ENCODE results near the gene LAPTM4A. TPM values are rescaled to one million over a fixed set of nuclear protein-coding genes. Genes with fewer than 3 reads are reported as not detected.

Gene LAPTM4A
- total and polyA plus RNA-seq, 2 of the 4 experiments (the other 2 are of a cell fraction) = 97.7 to 401 TPM

GRCh38 chr2:20040489-20041172, 10.8 kb downstream of the LAPTM4A start:
- H3K27ac ChIP-seq (ENCODE audit: insufficient read depth, low read length) = no peak overlapping the region

More at GRCh38 chr2:20040489-20041172, 10.8 kb downstream of the LAPTM4A start:
- no peak overlapping the region for H3K4me2 ChIP-seq (ENCODE audit: low read depth, low read length)
- no peak overlapping the region for H3K18ac ChIP-seq (ENCODE audit: low read depth, low read length)
- no peak overlapping the region for H3K56ac ChIP-seq (ENCODE audit: extremely low read depth, insufficient read depth, low read length)
- H2BK120ac ChIP-seq (ENCODE audit: low read depth, low read length) = no peak overlapping the region
- H3K27me3 ChIP-seq (ENCODE audit: control insufficient read depth, insufficient read depth, low read length) = no peaks in the 10 kb centered on the region
- WGBS, 2 experiments (ENCODE audit: extremely low coverage in 2 of 2, insufficient read length in 1 of 2) = no CpG with 5 or more reads among the region's 8 CpGs
- in situ Hi-C loops (cut with MboI; ENCODE audit: low sequenced_read_pairs) (no loop called here), intact Hi-C loops (cut with micrococcal nuclease) (no loop called here), dilution Hi-C loops (cut with HindIII; ENCODE audit: low sequenced_read_pairs, unreplicated experiment) (no loop called here)
- H3K4me1 ChIP-seq (ENCODE audit: control insufficient read depth, insufficient read depth, low read length) = peaks cover 3% of the 10 kb centered on the region
- BruUV-seq (replicated peaks) = no TSS peak
- no peak overlapping the region for H4K8ac ChIP-seq (ENCODE audit: low read depth in 2 of 2, low read length in 2 of 2)
- H2AK5ac ChIP-seq (ENCODE audit: low read depth, low read length) = no peak overlapping the region
- ChIA-PET CTCF (no interaction called here), POLR2A (ENCODE audit: unreplicated experiment) (no interaction called here)
- no peak overlapping the region for H2BK15ac ChIP-seq (ENCODE audit: low read depth, low read length)
- no peak overlapping the region for H2BK20ac ChIP-seq (ENCODE audit: low read depth, low read length)
- H3K4me3 ChIP-seq (ENCODE audit: insufficient read depth, low read depth, low read length) = no peak overlapping the region
- no peak overlapping the region for H3K23ac ChIP-seq (ENCODE audit: low read depth, low read length)
- no peak overlapping the region for H2AK9ac ChIP-seq (replicated peaks; ENCODE audit: low read depth, low read length, poor library complexity)
- no peak overlapping the region for H4K5ac ChIP-seq (ENCODE audit: low read depth, low read length)
- H3K9me3 ChIP-seq (ENCODE audit: control insufficient read depth, insufficient read depth, low read length) = no peaks in the 10 kb centered on the region
- no peak overlapping the region for H3K4ac ChIP-seq (ENCODE audit: low read depth, low read length)
- peaks cover 72% of the 10 kb centered on the region for H4K20me1 ChIP-seq (ENCODE audit: insufficient read depth, low read length)
- no peak for TF ChIP-seq CEBPB (IDR thresholded peaks at IDR 0.05; ENCODE audit: low read depth, low read length)
- TF ChIP-seq CTCF (conservative IDR thresholded peaks at IDR 0.05; ENCODE audit: low read depth, low read length) = no peak
- no peak; the same call in 1 of the 2 replicates for TF ChIP-seq BHLHE40 (IDR thresholded peaks at IDR 0.05; ENCODE audit: low read depth, low read length)
- no peak for TF ChIP-seq MAZ (IDR thresholded peaks at IDR 0.05; ENCODE audit: borderline replicate concordance, low read depth, low read length)
- no peak for TF ChIP-seq POLR2A (IDR thresholded peaks at IDR 0.05; ENCODE audit: low read depth, low read length)
- peak; percentile 88 for TF ChIP-seq MAFK (IDR thresholded peaks at IDR 0.05; ENCODE audit: low read depth, low read length)
- TF ChIP-seq CHD1 (IDR thresholded peaks at IDR 0.05; ENCODE audit: low read depth, low read length) = no peak
- TF ChIP-seq RFX5 (IDR thresholded peaks at IDR 0.05; ENCODE audit: low read depth, low read length) = no peak
- peak; percentile 67; the same call in 1 of the 2 replicates for TF ChIP-seq FOS (IDR thresholded peaks at IDR 0.05; ENCODE audit: low read depth, low read length)
- no peak for TF ChIP-seq RAD21 (IDR thresholded peaks at IDR 0.05; ENCODE audit: low read length)
- 0 out of 2 replicates have a peak, but pooled peaks have one; percentile 21 for TF ChIP-seq NFE2L2 (IDR thresholded peaks at IDR 0.05; ENCODE audit: low read depth, low read length)
- TF ChIP-seq USF2 (IDR thresholded peaks at IDR 0.05; ENCODE audit: low read depth, low read length) = no peak
- TF ChIP-seq SMC3 (IDR thresholded peaks at IDR 0.05; ENCODE audit: low read depth, low read length) = no peak
- no peak for TF ChIP-seq RCOR1 (IDR thresholded peaks at IDR 0.05; ENCODE audit: insufficient replicate concordance, low read length)
- no peak for TF ChIP-seq MXI1 (IDR thresholded peaks at IDR 0.05; ENCODE audit: borderline replicate concordance, low read depth, low read length)
- no peak overlapping the region for H4K91ac ChIP-seq (ENCODE audit: insufficient read depth, low read depth, low read length)
- peak overlapping the region; percentile 17 for H2BK5ac ChIP-seq (ENCODE audit: low read depth, low read length, poor library complexity, severe bottlenecking)
- H3K36me3 ChIP-seq (ENCODE audit: control insufficient read depth, insufficient read depth, low read length) = peaks cover 41% of the 10 kb centered on the region
- DNase-seq = peak; percentile 55
- ATAC-seq (ENCODE audit: low read depth) = peak; percentile 42; the same call in 1 of the 2 replicates
- H3K14ac ChIP-seq (replicated peaks; ENCODE audit: low read depth, low read length) = no peak overlapping the region
- H2AFZ ChIP-seq (replicated peaks; ENCODE audit: low read length, poor library complexity) = no peak overlapping the region
- peaks cover 29 to 83% of the 10 kb centered on the region in 2 experiments for H3K79me1 ChIP-seq (ENCODE audit: low read depth in 1 of 2, low read length in 2 of 2)
- no peak overlapping the region for H3K9ac ChIP-seq (ENCODE audit: low read depth, low read length)
- peaks cover 10% of the 10 kb centered on the region for H3K9me1 ChIP-seq (ENCODE audit: insufficient read depth, low read length)
